Activated CD4-positive, alpha-beta T cell treated with anti-CD3 and anti-CD28 coated beads, Interleukin-2, Interleukin-6, amounts not matched to agents 100 ng/mL and 50 ng/mL, durations not matched to agents 16 hours and 8 hours (primary cell): ENCODE results near the gene PISD.

Experiments
- DNase-seq: peaks from one replicate; pipeline ENCODE4 v3.0.0-alpha.2; 2020

PISD gene

DNA sequence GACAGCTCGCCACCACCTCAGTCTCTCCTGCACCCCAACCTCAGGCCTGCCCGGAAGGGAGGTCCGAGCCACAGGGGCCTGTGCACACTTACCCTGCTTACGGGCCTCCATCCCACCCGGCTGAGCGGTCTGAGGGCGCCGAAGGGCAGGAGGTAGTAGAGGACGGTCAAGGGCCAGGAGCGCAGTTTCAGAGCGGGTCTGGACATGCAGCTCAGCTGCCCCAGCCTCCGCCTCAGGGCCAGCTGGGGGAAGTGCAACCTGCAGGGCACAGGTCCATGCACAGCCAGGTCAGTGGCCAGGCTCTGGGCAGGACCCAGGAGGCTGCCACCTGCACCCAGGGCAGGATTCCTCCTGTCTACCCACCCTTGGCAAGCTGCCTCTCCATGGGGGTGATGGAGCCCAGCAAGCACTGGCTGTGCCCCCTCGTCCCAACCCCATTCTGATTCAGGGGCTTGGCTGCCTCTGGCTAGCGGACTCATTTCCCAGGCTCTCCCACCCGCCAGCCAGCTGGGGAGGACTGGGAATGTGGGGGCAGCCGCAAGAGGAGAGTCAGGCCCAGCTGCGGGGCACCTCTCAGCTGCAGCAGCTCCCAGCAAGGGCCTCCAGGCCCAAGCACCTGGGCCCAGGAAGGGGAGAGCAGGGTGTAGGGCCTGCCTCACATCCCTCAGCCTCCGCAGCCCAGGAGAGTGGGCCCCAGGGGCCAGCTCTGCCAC lies 38.3 kb downstream of the PISD start:
- no peak for DNase-seq

DNA sequence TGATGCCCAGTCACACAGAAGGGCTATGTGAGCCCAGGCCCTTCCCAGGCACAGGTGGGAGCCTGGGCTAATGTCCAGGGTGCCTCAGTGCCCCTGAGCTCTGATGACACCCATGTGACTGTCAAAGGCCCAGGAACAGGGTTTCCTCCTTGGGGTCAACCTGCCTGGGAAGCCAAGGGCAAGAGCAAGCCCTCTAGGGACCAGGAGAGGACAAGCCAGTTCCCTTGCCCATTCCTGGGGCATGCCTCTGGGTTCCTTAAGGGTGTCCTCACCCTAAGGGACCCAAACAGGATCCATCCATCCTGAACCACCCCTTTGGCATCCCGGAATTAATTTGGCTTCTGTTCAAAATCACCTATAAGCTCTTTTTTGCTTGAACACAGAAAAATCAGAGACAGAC lies 39.0 kb downstream of the PISD start:
- no peak for DNase-seq

DNA sequence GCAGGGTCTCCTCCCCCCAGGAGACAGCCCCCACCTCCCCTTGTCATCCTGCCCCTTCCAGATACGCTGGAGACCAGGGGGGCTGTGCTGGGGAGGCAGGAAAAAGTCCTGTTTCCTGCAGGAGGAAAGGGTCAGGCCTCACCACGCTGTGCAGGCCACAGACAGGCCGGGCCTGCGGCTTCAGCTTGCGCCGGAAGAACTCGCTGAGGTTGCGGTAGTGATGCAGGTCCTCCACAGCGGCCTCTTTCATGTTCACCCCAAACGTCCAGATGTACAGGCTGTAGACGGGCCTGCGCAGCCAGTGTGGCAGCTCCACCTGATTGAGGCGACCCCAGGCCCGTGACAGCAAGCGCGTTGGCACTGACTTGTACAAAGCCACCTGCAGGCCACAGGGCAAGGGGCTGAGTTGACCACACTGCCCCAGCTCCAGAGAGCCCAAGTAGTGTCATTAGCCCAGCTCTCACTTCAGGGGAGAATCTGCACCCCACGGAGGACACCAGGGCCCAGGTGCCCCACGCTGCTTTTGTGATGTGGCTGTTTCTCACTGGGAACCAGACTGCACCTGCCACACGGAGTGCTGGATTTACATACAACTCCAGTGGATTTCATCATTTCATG lies 40.4 kb downstream of the PISD start:
- DNase-seq: no peak

DNA sequence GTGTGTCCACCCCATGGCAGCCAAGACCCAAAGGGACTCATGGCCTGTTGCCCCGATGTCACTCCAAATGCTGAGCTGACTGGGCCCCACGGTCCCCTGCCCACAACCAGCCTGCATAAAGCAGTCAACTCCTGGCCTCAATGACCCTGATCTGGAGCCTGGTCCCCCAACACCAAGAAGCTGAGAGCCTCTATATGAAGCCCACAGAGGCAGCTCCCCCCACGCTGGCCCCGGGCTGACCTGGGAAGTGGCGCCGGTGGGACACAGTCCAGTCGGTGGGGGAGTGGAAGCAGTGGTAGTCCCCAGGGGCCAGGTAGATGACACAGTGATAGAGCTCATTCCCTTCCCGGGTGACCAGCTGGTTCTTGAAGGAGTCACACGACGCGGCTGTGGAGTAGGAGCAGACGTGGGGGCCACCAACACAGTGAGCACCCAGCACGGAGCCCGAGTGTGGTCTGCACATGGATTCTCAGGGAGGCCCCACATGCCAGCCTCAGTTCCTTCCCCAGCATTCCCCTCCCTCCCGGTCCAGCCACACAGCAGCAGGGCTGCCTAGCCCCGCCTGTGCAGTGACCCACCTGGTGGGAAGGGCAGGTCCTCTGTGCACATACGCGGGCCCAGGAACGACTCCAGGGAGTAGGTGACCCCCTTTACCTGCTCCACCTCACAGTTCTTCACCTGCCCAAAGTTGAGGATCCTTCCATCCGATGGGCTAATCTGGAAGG lies 41.1 kb downstream of the PISD start:
- no peak for DNase-seq

- no peak for DNase-seq
Observed at GRCh38 chr22:31619611-31620300, 42.3 kb downstream of the PISD start.

DNA sequence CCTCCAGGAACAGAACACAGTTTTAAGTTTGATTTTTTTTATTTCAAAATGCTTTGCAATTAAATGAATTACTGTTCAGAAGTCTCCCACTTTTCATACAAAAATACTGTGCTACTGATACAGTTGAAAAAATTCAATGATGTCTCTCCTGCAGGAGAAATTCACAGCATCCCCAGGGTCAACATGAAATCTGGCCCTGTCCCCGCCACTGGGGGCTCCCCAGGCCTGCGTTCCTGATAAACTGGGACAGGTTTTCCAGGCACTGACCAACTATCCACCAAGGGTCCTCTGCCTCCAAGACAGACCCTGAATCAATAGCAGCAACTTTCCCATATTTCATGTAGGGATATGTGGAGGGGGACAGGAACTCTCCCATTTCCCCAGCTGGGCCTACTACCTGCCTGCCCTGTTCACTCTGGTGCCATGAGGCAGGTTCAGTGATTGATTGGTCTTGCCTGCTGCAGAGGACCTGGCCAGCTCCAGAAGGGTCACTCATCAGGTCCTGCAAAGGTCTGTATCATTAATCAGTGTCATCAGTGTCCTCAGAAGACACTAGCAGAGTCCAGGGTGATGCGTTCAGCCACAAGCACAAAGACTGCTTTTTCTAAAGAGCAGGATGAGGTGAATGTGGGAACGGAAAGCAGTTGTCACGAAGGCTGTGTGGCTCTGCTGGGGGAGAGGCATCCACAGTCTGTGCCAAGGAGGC lies 43.4 kb downstream of the PISD start:
- no peak for DNase-seq

DNA sequence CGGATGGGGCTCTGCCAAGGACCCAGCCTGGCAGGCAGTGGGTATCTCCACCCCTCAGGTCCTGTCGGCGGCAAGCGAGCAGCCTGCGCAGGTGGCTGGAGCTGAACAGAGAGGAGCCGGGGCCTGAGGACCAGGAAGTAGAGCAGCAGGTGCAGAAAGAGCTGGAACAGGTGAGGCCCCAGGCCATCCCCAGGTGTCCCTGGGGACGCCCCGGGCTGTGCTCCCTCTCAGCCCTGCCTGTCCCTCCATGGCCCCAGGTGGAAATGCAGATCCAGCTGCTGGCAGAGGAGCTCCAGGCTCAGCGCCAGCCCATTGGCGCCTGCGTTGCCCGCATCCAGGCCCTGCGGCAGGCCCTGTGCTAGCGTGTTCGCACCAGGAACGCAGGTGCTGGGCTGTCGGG lies 44.0 kb downstream of the PISD start:
- DNase-seq: no peak

- peak; percentile 40 for DNase-seq
Observed at GRCh38 chr22:31616315-31616980, 45.6 kb downstream of the PISD start.

GRCh38 chr22:31615940-31616314 lies 46.1 kb downstream of the PISD start:
- DNase-seq: no peak

- DNase-seq: no peak
Observed at GRCh38 chr22:31615491-31615860, 46.5 kb downstream of the PISD start.

DNA sequence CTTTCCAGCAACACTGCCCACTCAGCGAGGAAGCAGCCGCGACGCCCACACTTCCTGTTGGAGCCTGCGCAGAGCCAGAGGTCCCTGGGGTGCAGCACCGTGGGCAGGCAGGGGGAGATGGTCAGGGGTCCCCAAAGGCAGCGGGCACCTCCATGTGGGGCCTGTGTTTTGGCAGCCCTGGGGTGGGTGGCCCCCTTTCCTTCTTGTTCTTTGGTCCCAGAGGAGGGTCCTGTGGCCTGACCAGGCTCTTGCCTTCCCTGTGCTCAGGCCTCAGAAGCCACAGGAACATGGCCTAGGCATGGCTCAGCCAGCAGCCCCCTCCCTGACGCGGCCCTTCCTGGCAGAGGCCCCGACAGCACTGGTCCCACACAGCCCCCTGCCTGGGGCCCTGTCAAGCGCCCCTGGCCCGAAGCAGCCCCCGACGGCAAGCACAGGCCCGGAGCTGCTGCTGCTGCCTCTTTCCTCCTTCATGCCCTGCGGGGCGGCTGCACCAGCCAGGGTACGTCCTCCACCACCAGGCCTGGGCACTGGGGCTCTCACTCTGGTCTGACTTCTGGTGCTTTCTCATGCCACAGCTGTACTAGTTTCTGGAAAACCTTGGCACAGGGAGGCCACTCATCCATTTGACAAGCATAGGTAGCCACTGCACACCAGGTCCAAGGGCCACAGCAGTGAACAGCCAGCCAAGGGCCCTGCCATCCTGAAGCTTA lies 47.1 kb downstream of the PISD start:
- no peak for DNase-seq

DNA sequence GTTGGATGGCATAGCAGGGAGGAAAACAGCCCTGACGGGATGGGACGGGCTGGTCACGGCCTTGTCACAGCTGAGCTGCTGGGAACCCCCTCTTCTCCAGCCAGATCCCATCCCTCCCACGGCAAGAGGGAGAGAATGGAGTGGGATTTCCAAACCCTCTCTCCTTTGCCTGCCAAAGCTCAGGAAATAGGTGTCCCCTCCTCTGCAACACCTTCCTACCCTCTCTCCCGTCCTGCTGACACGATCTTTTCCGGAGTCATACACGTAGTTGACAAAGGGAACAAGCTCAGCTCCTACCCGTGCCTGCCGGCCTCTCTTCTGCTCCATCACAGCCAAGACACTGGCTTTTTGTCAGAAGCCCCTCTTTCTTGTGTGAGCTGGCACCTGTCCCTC lies 48.1 kb downstream of the PISD start:
- no peak for DNase-seq

DNA sequence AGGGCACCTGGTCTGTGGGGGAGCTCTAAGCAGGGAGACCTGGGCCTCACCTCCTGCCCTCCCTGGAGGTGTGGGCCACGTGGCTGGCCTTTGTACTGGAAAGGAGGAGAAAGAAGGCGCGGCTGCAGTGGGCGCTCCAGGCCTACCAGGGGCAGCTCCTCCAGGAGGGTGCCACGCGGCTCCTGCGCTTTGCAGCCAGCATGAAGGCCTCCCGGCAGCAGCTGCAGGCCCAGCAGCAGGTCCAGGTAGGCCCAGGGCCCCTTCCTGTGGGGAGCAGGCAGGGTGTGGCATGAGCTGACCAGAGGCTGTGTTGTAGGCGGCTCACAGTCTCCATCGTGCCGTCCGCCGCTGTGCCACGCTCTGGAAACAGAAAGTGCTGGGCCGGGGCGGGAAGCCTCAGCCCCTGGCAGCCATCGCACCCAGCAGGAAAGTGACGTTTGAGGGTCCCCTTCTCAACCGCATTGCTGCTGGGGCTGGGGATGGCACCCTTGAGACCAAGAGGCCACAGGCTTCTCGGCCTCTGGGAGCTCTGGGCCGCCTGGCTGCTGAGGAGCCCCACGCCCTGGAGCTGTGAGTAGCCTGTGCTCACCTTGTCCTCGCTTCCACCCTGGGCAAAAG lies 48.6 kb downstream of the PISD start:
- no peak for DNase-seq

DNA sequence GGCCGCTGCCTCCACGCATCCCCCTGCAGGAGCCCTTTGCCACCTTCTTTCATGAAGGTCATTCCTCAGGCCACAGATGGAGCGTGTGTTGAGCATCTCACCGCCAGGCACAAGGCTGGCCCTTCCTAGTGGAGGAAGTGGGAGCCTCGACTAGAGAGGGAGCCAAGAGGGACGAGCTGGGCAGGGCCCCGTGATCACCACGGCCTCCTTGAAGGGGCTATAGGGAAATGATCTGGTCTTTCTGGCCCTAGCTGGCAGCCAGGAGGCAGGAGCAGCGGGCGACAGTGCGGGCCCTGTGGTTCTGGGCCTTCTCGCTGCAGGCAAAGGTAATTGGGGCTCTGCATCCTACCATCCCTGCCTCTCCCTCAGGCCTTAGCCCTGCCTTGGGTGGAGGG lies 49.1 kb downstream of the PISD start:
- no peak for DNase-seq

- DNase-seq: no peak
Observed at GRCh38 chr22:31611061-31611760, 50.8 kb downstream of the PISD start.

DNA sequence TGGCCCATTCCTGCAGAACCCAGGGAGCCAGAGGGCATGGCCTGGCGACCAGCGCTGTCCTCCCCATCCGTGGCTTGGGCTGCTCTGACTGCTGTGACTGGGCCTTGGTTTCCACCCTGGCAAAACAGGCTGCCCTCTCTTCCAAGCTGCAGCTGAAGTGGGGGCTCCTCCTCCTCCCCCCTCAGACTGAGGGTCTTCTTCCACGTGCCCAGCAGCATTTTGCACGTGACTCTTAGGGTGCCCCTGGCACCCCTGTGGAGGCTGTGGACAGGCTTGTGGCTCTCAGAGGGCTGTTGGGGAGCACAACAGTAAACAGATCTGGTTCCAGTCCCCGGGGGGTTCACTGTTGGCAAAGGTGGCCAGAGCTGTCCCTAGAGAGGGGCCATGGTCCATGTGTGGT lies 51.4 kb downstream of the PISD start:
- no peak for DNase-seq

GRCh38 chr22:31609716-31610115 lies 52.3 kb downstream of the PISD start:
- no peak for DNase-seq

DNA sequence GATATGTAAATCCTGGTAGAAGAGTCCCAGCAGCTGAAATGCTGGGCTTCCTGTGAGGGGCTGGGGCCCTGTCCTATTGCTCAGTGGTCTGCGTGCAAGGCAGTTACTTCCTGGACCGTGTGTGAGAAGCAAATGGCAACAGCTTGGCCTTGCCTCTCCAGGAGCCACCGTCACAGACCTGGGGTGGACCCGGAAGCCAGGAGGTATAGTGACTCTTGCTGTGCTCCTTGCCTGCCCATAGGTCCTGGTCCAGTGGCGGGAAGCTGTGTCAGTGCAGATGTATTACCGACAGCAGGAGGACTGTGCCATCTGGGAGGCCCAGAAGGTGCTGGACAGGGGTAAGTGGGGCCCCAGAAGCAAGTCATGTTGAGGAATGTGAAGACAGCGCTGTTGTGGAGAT lies 54.3 kb downstream of the PISD start:
- DNase-seq: no peak

GRCh38 chr22:31605851-31606585 lies 56.0 kb downstream of the PISD start:
- DNase-seq: no peak
